ENCODE measurements around the gene IGDCC3.
"Not testable (repeated sequence)": the region's sequence is repeated elsewhere in the genome, so short reads cannot be mapped to it uniquely, and the experiment has no call there.

Gene IGDCC3

DNA sequence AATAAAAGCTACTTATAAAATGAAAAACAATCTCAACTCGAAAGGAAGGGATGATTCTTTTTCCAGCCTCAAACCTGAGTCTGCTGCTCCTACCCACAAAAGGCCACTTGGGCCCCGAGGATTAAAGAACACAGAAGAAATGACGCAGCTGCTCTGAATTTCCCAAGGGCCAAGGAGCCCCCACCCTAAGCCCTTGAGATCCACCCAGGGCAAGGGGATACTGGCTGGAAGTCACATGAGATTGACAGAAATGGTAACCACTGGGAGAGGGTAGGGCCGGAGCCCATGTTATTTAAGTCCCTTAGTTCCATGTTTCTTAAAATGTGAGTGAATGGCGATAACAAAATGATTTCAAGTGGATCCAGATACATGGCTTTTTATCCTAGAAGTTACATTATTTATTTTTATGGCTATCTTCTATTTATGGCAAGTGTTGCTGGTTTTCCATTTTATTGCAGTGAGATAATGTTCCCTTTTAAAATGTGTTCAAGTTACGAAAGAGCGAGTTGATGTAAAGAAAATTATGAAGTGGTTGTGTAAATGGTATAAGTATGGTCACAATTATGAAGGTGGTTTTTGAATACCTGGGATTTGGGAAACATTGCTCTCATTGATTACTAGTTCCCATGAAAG lies 28.1 kb upstream of the IGDCC3 start:
- DNase-seq = no peak

DNA sequence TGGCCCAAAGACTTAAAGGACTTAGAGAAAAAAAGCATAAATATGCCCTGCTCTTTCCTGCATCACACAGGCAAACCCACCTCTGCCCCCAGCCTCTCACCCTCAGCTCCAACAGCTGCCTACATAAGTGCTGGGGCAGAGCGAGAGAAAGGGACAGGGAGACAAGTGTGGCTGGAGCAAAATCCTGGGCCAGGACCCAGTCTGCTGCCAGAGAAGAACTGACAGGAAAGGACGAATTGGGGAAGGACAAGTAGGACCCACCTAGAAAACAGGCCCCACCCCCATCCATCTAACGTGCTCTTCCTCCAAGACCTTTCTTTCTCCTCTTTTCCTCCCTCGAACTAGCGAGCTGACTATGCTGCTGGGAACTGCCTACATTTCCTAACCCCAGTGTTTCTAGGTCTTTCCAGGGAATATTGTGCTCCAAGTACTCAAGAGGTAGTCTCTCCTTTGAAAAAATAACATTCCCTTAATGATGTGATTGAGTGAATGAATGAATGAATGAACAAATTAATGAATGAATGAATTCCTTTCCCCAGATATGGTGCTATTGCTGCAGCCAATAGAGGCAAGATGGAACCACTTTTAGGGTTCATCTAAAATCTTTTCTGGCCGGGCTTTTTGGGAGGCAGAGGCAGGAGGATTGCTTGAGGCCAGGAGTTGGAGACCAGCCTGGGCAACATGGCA lies 26.5 kb upstream of the IGDCC3 start:
- DNase-seq = no peak

DNA sequence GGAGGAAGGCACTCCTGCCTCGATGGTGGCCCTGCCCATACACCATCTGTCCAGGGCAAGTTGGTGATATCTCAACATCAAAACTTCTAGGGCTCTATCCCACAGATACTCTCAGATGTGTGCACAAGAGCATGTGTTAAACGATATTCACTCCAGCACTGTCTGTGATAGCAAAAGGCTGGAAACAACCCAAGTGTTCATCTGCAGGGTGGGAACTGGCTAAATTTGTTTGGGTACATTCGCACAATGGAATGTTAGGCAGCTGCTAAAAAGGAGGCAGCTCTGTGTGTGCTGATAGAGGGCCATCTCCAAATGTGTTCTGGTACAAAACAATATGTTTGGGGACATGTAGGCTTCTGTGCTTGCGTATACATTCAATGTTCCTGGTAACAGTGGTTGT lies 25.2 kb upstream of the IGDCC3 start:
- DNase-seq = no peak

DNA sequence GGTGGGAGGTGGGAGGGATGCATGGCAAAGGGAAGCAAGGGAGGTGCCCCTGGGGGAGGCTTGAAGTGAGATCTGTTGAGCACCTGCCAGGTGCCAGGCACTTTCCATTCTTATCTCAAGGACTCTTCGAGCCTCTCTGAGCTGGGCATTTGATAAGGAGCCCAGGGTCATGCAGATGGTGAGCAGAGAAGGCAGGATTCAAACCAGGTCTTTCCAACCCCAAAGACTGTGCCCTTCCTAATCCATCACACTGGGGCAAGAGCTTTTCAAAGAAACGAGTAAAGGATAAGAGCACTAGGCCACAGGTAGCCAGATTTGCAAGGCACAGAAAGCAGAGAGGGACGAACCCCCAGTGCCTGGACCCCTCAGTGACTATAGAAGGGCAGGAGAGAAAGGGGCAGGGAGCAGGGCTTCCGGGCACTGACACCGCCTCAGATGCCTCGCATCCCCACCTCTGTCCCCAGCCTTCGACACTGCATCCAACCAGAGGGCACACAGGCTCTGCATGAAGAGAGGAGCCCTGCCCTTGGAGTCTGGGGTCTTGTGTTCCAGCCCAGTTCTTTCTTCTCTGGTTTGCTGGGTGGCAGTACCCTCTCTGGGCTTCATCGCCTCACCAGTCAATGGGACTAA lies 23.9 kb upstream of the IGDCC3 start:
- DNase-seq = no peak

DNA sequence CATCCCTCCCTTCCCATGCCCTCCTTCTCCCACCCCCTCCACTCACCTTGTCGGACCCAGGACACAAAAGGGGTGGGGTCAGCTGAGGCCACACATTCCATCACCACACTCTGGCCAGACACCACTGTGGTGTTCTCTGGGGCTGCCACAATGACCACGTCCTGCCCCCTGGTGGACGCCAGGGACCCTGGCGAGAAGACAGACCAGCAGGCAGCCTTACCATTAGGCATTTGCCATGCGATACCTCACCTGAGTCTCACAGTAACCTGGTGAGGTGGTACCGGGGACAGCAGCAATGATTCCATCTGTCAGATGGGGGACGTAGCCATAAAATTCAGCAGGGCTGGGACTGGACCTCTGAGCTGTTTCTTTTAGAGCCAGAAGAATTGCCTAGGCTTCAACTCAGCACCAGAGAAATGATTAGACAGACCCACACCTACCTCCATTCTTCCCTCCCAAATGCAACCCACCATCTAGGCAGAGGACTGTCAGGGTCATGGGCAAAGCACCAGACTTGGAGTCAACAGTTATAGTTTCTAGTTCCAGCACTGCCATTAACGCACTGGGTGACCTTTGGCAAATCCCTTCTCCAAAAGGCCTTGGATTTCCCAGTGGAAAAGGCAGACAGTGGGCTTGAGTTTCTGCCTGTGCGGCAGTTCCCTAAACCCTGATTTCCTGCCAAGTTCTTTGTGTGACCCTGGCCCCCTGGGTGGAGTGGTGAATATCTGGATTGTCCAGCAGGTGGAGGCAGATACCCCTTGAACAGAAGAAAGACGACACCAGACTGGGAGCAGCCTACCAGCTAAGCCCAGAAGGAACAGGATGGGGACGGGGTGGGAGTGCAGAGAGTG lies 23.2 kb upstream of the IGDCC3 start:
- DNase-seq = peak in 1 of 2 experiments; percentile 18

DNA sequence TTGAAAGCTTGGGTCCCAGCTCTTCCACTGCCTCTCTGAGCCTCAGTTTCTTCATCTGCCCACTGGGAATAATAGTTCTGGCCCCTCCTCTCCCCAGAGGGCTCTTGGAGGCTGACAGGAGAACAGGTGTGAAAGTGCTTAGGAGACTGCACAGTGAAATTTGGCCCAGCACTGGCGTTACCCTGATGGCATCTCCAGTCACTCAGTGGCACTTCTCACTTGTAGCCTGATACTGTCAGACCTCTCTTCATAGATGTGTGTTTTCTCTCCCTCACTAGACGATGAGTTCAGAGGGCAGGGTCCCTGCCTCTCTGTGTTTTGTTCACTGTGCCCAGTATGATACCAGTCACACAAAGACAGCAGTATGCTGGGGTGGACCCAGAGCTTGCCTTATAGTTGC lies 22.2 kb upstream of the IGDCC3 start:
- no peak for DNase-seq

DNA sequence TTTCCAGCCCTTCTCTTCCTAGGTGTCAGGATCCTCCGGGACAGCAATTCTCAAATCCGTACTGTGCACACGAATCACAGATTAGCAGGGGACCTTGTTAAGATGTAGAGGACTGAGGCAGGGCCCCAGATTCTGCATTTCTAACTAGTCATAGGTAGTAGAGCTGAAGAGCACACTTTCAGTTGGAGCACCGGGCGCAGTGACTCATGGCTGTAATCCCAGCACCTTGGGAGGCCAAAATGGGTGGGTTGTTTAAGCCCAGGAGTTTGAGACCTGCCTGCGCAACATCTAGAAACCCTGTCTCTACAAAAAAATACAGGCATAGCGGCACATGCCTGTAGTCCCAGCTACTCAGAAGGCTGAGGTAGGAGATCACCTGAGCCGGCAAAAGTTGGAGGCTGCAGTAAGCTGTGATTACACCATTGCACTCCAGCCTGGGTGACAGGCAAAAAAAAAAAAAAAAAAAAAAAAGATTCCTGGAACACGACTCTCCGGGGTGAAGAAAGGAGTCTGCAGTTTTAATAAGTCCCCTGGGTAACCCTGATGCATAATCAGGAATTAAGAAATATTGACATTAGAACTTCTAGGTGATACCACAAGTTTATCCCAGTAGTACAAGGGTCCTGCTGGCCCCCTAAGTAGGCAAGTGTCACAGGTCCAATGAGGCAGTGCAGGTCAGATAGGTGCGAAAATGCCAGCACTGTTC lies 21.4 kb upstream of the IGDCC3 start:
- DNase-seq = no peak

DNA sequence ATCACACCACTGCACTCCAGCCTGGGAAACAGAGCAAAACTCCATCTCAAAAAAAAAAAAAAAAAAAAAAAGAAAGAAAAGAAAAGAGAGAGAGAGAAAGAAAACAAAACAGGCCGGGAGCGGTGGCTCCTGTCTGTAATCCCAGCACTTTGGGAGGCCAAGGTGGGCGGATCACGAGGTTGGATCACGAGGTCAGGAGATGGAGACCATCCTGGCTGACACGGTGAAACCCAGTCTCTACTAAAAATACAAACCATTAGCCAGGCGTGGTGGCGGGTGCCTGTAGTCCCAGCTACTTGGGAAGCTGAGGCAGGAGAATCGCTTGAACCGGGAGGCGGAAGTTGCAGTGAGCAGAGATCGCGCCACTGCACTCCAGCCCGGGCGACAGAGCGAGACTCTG lies 20.7 kb upstream of the IGDCC3 start:
- DNase-seq = not testable (repeated sequence)

DNA sequence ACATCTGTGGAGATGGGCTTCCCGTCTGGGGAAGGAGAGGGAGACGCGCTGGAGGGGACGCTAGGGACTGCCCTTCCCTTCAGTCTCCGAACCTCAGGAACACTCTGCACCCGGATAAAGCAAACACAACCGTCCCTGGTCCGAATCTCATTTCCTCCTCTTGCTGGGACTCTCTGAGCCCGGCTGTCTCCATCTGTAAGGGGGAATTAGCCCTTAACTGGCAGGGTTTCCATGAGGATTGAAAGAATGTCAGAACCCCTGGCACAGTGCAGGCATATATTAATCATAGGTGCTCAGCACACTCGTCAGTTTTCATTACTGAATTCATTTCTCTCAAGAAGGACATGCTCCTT lies 19.1 kb upstream of the IGDCC3 start:
- no peak for DNase-seq

DNA sequence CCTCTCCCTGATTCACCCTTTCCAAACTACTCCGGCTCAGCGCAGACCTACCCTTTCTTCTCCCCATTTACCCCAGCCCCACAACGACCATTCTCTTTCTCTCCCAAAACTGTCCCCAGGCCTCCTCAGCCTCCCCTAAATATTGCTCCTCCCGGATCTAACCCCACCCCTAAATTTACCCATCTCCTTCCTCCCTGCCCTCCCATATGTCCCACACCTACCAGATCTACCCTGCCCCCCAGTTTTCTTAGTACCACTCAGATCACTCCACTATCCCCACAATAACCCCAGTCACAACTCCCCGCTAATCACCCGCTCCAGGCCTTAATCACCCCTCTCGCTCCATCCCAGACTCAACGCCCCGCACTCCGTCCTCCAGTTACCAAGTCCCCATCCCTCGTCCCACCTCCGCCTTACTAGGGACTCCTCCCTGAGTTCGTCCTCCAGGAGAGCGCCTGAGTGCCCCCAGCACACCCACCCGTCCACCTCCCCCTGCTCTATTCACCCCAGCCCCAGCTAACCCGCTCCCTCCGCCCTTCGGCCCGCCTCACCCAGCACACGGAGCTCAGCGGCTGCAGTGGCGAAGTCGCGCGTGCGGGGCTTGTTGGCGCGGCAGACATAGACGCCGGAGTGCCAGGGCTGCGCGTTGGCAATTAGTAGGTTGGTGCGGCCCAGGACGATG lies 18.6 kb upstream of the IGDCC3 start:
- DNase-seq = no peak

DNA sequence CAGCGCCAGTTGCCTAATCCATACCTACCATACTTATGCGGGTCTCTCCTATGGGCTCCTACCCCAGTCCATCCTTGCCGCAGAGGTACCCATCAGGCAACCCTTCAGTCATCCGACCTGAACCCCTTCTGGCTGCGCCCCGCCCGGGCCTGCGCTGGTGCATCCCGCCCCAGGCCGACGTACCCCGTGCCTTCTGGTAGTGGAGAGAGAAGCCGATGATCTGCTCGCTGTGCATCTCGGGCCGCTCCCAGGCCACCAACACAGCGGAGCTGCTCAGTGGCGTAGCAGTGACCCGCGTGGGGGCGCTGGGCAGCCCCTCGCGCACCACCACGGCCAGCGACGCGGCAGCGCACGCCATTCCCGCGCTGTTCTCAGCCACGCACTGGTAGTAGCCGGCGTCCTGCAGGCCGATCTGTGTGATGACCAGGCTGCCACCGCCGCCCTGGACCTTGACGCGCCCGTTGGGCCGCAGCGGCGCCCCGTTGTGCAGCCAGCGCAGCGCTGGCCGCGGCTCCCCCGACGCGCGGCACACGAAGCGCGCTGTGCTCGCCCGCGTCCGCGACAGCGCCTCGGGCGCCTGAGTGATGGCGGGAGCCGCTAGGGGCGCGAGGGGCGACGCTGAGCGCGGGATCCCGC lies 17.9 kb upstream of the IGDCC3 start:
- DNase-seq = no peak

DNA sequence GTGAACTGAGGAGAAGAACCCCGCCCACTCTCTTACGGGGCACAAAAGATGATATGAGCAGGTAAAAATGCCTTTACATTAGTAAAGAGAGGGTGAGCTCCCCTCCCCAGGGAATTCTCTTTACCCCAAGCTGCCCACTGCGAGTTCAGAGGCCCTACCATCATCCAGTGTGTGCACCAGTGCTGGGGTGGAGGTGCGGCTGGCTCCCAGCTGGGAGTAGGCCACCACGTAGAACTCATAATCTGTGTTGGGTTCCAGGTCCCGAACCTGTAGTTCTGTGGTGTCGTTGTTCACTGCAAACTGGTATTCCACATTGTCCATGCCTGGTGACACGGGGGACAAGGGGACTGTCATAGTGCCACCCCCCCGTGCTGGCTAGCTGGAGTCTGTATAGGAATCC lies 17.1 kb upstream of the IGDCC3 start:
- no peak for DNase-seq

DNA sequence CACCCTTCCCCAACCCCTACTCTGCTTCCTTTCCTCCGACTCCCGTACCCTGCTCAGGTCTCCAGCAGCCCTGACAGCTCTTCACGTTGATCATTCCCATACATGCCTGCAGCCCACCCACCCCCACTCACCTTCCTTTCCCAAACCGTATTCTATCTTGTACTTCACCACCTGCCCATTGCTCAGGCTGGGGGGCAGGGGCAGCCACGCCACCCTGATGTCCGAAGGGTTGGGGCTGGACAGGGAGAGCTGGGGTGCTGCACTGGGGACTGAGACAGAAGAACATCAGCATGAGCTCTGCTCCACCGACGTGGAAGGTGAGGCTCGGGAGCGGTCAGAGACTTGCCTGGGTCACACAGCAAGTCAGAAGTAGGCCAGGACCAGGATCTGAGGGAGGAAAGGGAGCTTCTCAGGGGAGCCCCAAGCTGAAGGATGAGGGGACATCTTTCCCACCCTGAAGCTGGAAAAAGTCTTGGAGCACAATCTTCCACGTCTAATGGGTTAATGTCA lies 16.5 kb upstream of the IGDCC3 start:
- no peak for DNase-seq

DNA sequence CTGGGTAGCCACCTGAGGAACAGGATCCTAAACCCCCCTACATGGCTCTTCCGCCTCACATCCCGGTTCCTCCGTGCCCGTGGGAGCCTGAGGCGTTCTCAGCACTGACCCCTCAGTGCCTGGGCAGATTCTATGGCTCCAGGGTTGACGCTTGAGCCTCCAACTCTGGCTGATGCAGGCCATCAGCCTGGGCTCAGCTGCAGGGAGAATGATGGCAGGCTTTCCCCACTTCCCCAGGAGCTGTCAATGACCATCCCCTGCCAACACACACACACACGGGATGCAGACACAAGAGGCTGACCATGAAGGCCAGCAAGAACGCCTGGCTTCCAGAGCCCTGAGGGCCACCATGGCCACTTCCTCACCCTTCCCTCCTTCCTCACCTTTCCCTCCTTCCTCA lies 15.8 kb upstream of the IGDCC3 start:
- no peak for DNase-seq

DNA sequence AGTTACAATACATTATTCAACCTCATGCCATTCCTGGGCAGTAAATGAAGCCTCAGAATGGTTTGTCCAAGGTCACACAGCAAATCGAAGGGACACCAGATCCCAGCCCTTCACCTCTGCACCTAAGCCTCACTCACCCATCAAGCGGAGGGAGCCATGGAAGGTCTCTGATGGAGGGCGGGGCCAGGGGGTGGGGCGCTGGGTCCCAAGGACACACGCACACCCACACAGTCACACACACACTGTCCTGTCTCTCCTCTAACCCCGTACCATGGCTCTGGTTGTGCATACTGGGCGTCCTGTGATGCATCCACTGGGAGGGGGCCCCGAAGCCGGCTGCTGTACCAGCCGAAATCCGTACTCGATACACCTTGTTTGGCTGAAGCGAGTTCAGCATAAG lies 15.3 kb upstream of the IGDCC3 start:
- DNase-seq = no peak

DNA sequence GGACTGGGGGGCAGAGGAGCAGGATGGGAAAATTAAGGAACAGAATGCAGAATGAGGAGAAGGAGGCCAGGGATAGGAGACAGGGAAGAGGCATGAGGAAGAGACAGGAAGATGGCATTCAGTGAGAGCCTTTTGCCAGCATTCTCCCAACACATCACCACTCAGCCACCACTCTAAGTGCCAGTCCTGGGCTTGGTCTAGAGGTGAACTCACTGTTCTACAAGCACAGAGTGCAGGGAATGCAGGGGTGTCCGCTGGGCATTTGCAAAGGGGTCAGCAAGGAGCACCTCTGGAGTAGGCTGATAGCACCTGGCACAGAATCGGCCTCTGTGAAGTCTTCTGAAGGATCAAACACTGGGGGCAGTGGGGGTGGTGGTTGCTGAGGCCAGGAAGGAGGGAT lies 14.6 kb upstream of the IGDCC3 start:
- DNase-seq = no peak

DNA sequence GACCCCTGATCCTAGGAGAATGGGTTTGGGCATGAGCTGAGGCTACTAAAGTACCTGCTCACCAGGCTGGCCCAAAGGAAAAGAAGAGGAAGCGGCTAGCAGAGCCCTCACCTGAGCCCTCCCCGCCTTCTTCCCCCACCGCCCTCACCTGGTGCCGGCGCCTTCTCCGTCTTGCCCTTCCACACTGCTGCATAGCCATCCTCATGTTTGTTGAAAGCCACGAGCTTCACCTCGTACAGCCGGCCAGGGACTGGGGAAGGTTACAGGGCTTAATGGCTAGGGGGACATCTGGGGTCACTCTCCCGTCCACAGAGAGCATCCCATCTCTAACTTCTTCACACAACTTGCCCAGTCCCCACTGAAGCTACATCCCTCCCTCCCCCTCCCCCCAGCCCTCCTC lies 13.9 kb upstream of the IGDCC3 start:
- no peak for DNase-seq

DNA sequence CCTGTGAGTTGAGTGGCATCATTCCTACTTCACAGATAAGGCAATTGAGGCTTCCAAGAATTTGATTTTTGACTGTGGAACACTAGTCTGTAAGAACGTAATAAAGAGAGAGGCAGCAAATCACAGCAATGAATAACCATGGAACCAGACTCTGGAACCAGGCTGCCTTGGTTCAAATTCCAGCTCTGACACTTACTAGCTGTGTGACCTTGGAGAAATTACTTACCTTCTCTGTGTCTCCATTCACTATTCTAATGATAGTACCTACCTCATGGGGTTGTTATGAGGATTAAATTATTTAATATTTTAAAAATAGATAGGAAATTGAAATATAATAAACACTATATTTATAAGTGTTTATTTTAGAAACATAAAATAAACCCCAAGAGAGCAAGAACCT lies 12.6 kb upstream of the IGDCC3 start:
- no peak for DNase-seq

DNA sequence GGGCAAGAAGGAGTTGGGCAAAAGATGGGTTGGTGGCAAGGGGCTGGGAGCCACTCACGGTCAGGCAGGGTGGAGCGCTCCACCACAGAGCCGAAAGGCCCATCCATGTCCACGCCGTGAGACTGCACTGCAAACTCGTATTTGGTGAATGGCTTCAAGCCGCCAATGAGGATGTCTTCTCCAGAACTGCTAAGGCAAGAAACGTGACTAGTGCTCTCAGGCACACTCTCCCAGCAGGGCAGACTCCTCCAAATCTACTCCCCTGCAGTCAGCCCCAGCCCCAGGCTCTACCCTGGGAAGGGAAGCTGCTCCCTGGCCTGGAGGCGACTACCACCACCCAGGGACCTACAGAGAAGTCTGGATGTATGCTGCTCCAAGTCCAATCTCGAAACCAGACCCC lies 11.4 kb upstream of the IGDCC3 start:
- no peak for DNase-seq

DNA sequence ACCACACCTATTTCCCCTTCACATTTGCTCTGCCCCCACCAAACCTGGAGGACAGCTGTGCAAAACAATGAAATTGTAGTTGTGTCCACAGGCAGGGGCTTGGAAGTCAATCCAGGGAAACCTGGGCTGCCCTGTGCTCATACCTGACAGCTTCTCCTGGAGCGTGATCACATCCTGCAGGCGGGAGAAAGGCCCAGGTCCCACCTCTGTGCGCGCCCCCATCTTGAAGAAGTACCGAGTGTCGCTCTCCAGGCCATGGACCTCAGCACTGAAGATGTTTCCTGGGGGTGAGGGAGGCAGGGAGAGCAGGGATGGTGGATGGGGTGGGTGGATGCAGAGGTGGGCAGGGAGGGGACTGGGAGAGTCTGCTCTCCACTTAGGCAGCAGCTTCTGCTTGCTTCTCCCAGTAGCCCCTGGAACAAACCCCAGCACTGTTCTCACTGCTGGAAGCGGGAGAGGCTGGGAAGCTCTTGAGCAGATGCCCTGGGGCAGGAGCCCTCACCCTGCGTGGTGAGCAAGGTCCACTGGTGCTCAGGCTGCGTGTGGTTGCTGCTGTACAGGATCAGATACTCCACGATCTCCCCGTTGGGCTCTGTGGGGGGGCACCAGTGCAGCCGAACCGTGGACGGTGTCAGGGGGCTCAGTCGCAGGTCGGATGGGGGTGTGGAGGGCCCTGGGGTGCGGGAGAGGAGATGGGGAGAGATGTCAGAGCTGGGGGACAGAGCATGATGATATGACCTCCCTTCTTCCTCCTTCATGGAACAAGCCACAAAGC lies 10.7 kb upstream of the IGDCC3 start:
- DNase-seq = no peak

DNA sequence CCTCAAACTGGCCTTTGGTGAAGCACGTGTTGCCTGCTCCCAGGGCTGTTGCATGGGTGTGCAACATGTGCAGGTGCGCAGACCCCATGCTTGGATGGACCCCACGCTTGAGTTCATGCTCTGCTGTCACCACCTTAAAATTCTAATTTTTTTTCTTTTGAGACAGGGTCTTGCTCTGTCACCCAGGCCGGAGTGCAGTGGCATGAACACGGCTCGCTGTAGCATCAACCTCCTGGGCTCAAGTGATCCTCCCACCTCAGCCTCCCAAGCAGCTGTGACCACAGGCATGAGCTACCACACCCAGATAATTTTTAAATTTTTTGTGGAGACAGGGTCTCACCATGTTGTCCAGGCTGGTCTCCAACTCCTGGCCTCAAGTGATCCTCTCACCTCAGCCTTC lies 9.1 kb upstream of the IGDCC3 start:
- DNase-seq = no peak

All from activated CD4-positive, alpha-beta T cell treated with anti-CD3 and anti-CD28 coated beads, Interleukin-2, amount 50 U/mL, for 4 hours (primary cell).